M059J (cell line): ENCODE measurements around the gene PTGER2. TPM values are rescaled to one million over a fixed set of nuclear protein-coding genes. Genes with fewer than 3 reads are reported as not detected.

ENCODE experiments used
- DNase-seq: peaks from one replicate; pipeline ENCODE4 v3.0.0-alpha.2; 2012; ENCODE audit warnings: low read depth
- total RNA-seq: library from RNA; depleted of rRNA; stranded (reverse); fragments of >200 nt; shearing (Covaris generic); gene quantifications from 2 replicates; pipeline ENCODE4 v1.2.3, GENCODE V29; 2014; rRNA removed

The PTGER2 gene
- total RNA-seq, 1 experiment from 2014 or later = 0.54 TPM

DNA sequence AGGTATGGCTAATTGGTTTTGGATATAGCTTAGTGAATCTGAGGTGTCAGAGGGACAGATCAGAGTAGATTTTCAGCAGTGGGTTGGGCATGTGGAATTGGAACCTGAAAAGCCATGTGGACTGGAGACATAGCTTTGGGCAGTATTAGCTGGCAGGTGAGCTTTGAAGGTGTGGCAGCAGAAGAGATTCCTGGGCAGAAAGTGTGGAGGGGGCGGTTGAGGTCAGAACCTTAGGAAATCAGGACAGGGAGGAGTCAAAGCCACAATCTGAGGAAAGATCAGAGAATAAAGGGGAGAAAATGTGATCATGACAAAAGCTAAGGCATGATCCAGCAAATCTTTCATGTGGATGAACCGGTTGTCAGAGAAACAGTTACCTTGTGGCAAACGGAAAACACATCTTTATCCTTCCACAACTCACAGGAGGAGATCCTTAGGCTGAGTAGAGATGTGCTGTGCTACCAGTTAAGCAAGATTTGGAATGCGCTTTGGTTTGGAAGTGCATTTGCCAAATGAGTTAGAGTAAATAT lies 56.4 kb downstream of the PTGER2 start:
- no peak for DNase-seq

- DNase-seq = no peak
Observed at GRCh38 chr14:52377940-52378339, 63.8 kb downstream of the PTGER2 start.

Other genes starting within 250 kb of the PTGER2 start
- 69.9 and 72.7 TPM in 2 replicates for gene NID2, start 245.3 kb upstream of the PTGER2 start, total RNA-seq
- gene PTGDR, start 46.6 kb upstream of the PTGER2 start, total RNA-seq = not detected in 2 replicates
- gene TXNDC16, start 238.2 kb downstream of the PTGER2 start, total RNA-seq = 7.1 and 12.1 TPM in 2 replicates
- gene GPR137C, start 238.5 kb downstream of the PTGER2 start, total RNA-seq = 4.4 TPM in 2 replicates